Heart right ventricle (tissue), 16 donors: Measurements from ENCODE around the gene ILF3. TPM values are rescaled to one million over a fixed set of nuclear protein-coding genes. Genes with fewer than 3 reads are reported as not detected.
A peak's percentile ranks its signal among the peaks of the same experiment; 100 is the strongest.

Experiments used
- ATAC-seq, 8 donors: fragments of 200-7000 bp; cut with Tn5 transposase; one replicate each; pipeline ENCODE4 v1.9.1; 2020; ENCODE audit warnings: mild to moderate bottlenecking in 8 of 8, moderate library complexity in 8 of 8, moderate number of reproducible peaks in 1 of 8
- DNase-seq, 2 donors: peaks; one replicate each; pipeline ENCODE4 v3.0.0-alpha.2; 2020
- H3K27ac ChIP-seq, 10 donors: fragments of 200-600 bp; sonication (generic) in 2 of 10; one replicate each; pipeline versions ENCODE4 v1.5.0 to v1.8.0; 2020 to 2022; ENCODE audit warnings: mild to moderate bottlenecking in 3 of 10
- H3K27me3 ChIP-seq, 7 donors: fragments of 200-600 bp; one replicate each; pipeline ENCODE4 v1.8.0; 2021 to 2022; ENCODE audit warnings: mild to moderate bottlenecking in 2 of 7
- H3K36me3 ChIP-seq, 9 donors: fragments of 200-600 bp; sonication (generic) in 1 of 9; one replicate each; pipeline versions ENCODE4 v1.5.0 to v1.8.0; 2020 to 2022; ENCODE audit warnings: mild to moderate bottlenecking in 2 of 9
- H3K4me1 ChIP-seq, 9 donors: fragments of 200-600 bp; sonication (generic) in 1 of 9; one replicate each; pipeline versions ENCODE4 v1.5.0 to v1.8.0; 2020 to 2022; ENCODE audit warnings: mild to moderate bottlenecking in 4 of 9
- H3K4me3 ChIP-seq, 10 donors: fragments of 200-600 bp; sonication (generic) in 2 of 10; one replicate each; pipeline versions ENCODE4 v1.5.0 to v1.8.0; 2020 to 2022; ENCODE audit warnings: mild to moderate bottlenecking in 7 of 10, moderate library complexity in 2 of 10
- H3K9me3 ChIP-seq, 11 donors: fragments of 200-600 bp in 10 of 11; sonication (generic) in 2 of 11; one replicate each; pipeline versions ENCODE4 v1.5.0 to v1.8.0; 2013 to 2022; ENCODE audit warnings: mild to moderate bottlenecking in 2 of 11, control low read depth in 1 of 11, moderate library complexity in 1 of 11
- WGBS, 2 donors: extraction: QIAGEN DNeasy Blood & Tissue Kit; methylation state at CpG; one replicate each; pipeline ENCODE4 v1.1.7; 2013; ENCODE audit warnings: inconsistent platforms in 1 of 2; 5-methylcytosine and 5-hydroxymethylcytosine counted together
- intact Hi-C, 10 donors: fragments of 100-400 bp; cut with DNase I; formaldehyde crosslinking; loops; one replicate each; pipeline versions ENCODE4 v1.11.1 to v1.14.2; 2022
- microRNA-seq, 2 donors: library from miRNA; unstranded; fragments of <30 nt; microRNA quantifications; one replicate each; pipeline ENCODE4 v1.2.0, GENCODE V29; 2021
- polyA plus RNA-seq, 2 donors: library from polyadenylated mRNA; stranded (reverse); fragments of 200-250 nt; gene quantifications; one replicate each; pipeline ENCODE4 v1.2.3, GENCODE V29; 2013
- total RNA-seq, 10 donors: library from RNA; stranded (reverse); fragmentation: NEBNext Ultra II Directional in 3 of 10; extraction: Animal tissue kit (Norgen Biotek cat#: 25700) in 3 of 10; gene quantifications; one replicate each; pipeline versions ENCODE4 v1.2.1 to v1.2.4, GENCODE V29; 2021 to 2023
- TF ChIP-seq, protein P1 (sequence below), 9 donors: fragments of 200-600 bp; sonication (generic) in 2 of 9; IDR thresholded peaks; one replicate each; pipeline versions ENCODE4 v1.5.0 to v1.8.0; 2021 to 2022; ENCODE audit warnings: antibody characterized with exemption in 9 of 9, mild to moderate bottlenecking in 5 of 9, moderate library complexity in 1 of 9
- donor health status: Arrhythmogenic right ventricular cardiomyopathy.
- donor health status: ischemic (EF 13 %, LVEDD 7.1; RV severe dilation, severe dysfunction).
- donor health status: healthy with polysubstance abuse.
- donor health status: DM: no; HTN: yes; CAD: no.
- donor health status: DM: no; HTN: no; CAD: no.
- donor health status: ischemic (EF 25% LVEDD 6.9; RV normal size, moderate dysfunction).
- donor health status: ischemic (EF 25% LVEDD 5.7; RV mildly dilated, moderate dysfunction).
- donor health status: healthy.
- donor health status: DM: yes; HTN: yes; CAD: no.
- donor health status: Ischemic cardiomyopathy.
- donor health status: ischemic (EF 35%, LVEDD 5.7; RV mildly dilated, moderate dysfunction).
- donor health status: nonischemic (EF 11% LVEDD 7.7; RV severe dilation, severe dysfunction).
- donor health status: DM: yes; HTN: yes; CAD: no.
- donor health status: PGD.
- donor health status: ischemic (EF 29% LVEDD 5.4; RV normal size, mild dysfunction).
- donor health status: nonischemic (EF 23%, LVEDD 6.1; RV moderate dilation, normal function).

The ILF3 gene
- total and polyA plus RNA-seq, 12 donors: 68.1 to 129 (median 109) TPM

DNA sequence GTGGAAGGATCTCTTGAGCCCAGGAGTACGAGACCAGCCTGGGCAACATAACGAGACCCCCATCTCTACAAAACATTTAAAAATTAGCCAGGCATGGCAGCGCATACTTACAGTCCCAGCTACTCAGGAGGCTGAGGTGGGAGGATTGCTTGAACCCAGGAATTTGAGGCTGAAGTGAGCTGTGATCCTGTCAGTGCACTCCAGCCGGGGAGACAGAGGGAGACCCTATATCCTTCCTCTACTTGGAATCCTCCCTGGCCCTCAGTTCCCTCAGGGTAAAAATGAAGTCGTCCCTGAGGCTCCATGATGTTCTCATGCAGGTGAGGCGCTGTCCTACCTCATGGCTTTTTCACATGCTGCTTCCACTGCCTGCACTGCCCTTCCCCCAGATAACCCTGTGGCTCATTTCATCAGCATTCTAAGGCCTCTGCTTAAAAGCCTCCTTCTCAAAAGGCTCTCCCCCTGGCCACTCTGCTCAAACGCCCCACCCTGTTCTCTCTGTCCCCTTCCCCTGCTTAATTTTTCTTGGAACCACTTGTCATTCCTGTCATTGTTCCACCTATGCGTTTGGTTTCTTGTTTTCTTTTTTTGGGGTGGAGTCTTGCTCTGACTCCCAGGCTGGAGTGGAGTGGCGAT is 82.9 kb downstream of the ILF3 start:
- peak in 4 of 8 donors; percentile 15 to 30 (median 26) for ATAC-seq
- Histone ChIP-seq H3K9me3 (peaks cover 0 to 14% (median 0%) of the 10 kb centered on the region in 11 donors), H3K36me3 (peaks cover 0 to 8% (median 0%) of the 10 kb centered on the region in 9 donors), H3K4me1 (peaks cover 0 to 79% (median 38%) of the 10 kb centered on the region in 9 donors), H3K27me3 (no peaks in the 10 kb centered on the region), H3K27ac (peak overlapping the region in 7 of 10 donors; percentile 0 to 58 (median 41)), H3K4me3 (no peak overlapping the region)
- WGBS, 2 donors: 70 to 71% methylated on average over 9 of the region's 9 CpGs
- DNase-seq: no peak
- intact Hi-C loops: no loop called here
- TF ChIP-seq, protein P1, sequence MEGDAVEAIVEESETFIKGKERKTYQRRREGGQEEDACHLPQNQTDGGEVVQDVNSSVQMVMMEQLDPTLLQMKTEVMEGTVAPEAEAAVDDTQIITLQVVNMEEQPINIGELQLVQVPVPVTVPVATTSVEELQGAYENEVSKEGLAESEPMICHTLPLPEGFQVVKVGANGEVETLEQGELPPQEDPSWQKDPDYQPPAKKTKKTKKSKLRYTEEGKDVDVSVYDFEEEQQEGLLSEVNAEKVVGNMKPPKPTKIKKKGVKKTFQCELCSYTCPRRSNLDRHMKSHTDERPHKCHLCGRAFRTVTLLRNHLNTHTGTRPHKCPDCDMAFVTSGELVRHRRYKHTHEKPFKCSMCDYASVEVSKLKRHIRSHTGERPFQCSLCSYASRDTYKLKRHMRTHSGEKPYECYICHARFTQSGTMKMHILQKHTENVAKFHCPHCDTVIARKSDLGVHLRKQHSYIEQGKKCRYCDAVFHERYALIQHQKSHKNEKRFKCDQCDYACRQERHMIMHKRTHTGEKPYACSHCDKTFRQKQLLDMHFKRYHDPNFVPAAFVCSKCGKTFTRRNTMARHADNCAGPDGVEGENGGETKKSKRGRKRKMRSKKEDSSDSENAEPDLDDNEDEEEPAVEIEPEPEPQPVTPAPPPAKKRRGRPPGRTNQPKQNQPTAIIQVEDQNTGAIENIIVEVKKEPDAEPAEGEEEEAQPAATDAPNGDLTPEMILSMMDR (IDR thresholded peaks at IDR 0.05): no peak

DNA sequence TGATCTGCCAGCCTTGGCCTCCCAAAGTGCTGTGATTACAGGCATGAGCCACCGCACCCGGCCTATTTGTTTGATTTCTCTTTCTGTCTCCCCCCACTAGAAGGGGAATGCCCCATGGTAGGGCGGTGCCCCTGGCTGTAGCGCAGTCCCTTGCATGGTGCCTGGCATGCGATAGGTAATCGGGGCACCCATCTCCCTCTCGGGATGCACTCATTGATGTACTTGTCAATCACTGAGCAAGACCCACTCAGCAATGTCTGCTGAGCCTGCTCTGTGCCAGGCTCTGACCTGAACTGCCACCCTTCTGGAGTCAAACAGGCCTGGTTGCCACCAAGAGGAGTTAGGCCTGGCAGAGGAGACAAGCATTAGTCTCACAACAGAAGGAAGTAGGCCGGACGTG is 83.6 kb downstream of the ILF3 start:
- peaks cover 4 to 79% (median 44%) of the 10 kb centered on the region in 9 donors for H3K4me1 ChIP-seq
- H3K27me3 ChIP-seq: no peaks in the 10 kb centered on the region
- DNase-seq (no peak), ATAC-seq (peak in 2 of 8 donors; percentile 9 to 33)
- peaks cover 0 to 8% (median 0%) of the 10 kb centered on the region in 9 donors for H3K36me3 ChIP-seq
- no peak overlapping the region for H3K4me3 ChIP-seq
- TF ChIP-seq, protein P1 (IDR thresholded peaks at IDR 0.05): no peak
- intact Hi-C loops: no loop called here
- 94 to 97% methylated on average over 9 of the region's 9 CpGs for WGBS, 2 donors
- peak overlapping the region in 6 of 10 donors; percentile 0 to 58 (median 38) for H3K27ac ChIP-seq
- peaks cover 0 to 14% (median 0%) of the 10 kb centered on the region in 11 donors for H3K9me3 ChIP-seq

DNA sequence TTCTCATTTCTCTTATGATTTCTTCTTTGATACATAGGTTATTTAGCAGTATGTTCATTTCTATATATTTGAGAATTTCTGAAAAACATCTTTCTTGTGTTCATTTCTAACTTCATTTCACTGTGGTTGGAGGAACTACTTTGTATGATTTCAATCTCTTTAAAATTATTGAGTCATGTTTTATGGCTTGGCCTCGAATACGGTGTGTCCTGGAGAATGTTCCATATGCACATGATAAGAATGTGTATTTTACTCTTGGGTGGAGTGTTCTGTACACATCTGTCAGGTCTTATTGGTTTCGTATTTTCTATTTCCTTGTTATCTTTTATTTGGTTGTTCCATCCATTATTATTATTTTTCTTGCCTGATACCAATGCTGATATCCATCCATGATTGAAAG is 86.7 kb downstream of the ILF3 start:
- DNase-seq (no peak), ATAC-seq (no peak)
- WGBS, 2 donors: 82 to 94% methylated on average over 3 of the region's 3 CpGs
- TF ChIP-seq, protein P1 (IDR thresholded peaks at IDR 0.05): no peak
- no peaks in the 10 kb centered on the region for H3K27me3 ChIP-seq
- intact Hi-C loops: no loop called here
- no peak overlapping the region for H3K4me3 ChIP-seq
- no peaks in the 10 kb centered on the region for H3K36me3 ChIP-seq
- H3K9me3 ChIP-seq: peaks cover 0 to 14% (median 0%) of the 10 kb centered on the region in 11 donors
- H3K27ac ChIP-seq: no peak overlapping the region
- peaks cover 6 to 89% (median 57%) of the 10 kb centered on the region in 9 donors for H3K4me1 ChIP-seq

Small RNA genes lying within 50 kb of the gene (microRNA-seq; reads per million reads assigned to microRNA genes)
- gene MIR638: 0 reads per million in 2 donors

Other genes with a start within 250 kb of the ILF3 start
- 10 to 100 TPM; 10.4 to 50.7 (median 17.3) TPM for gene PDE4A, start 233.8 kb upstream of the ILF3 start, total RNA-seq
- 10 to 100 TPM in 1 of 2 donors, 1 to 10 TPM in 1; 3.5 to 14.3 TPM for gene PDE4A, start 233.8 kb upstream of the ILF3 start, polyA plus RNA-seq
- gene KEAP1, start 151.0 kb upstream of the ILF3 start, total RNA-seq: 10 to 100 TPM; 51.4 to 84.9 (median 60.0) TPM
- gene KEAP1, start 151.0 kb upstream of the ILF3 start, polyA plus RNA-seq: 10 to 100 TPM; 49.1 to 74.5 TPM
- gene S1PR5, start 136.9 kb upstream of the ILF3 start, total RNA-seq: 1 to 10 TPM in 1 of 10 donors, under 1 TPM in 6, not detected in 3; 0.12 to 1.1 (median 0.36) TPM
- gene S1PR5, start 136.9 kb upstream of the ILF3 start, polyA plus RNA-seq: under 1 TPM; 0.13 to 0.15 TPM
- 10 to 100 TPM; 47.6 to 62.4 (median 54.5) TPM for gene ATG4D, start 110.4 kb upstream of the ILF3 start, total RNA-seq
- 10 to 100 TPM; 62.0 to 66.2 TPM for gene ATG4D, start 110.4 kb upstream of the ILF3 start, polyA plus RNA-seq
- gene KRI1, start 88.3 kb upstream of the ILF3 start, total RNA-seq: 10 to 100 TPM in 6 of 10 donors, 1 to 10 TPM in 4; 8.4 to 14.2 (median 10.3) TPM
- gene KRI1, start 88.3 kb upstream of the ILF3 start, polyA plus RNA-seq: 10 to 100 TPM; 14.4 to 17.5 TPM
- 10 to 100 TPM in 5 of 10 donors, 1 to 10 TPM in 5; 7.7 to 19.2 (median 10.3) TPM for gene CDKN2D, start 85.4 kb upstream of the ILF3 start, total RNA-seq
- gene CDKN2D, start 85.4 kb upstream of the ILF3 start, polyA plus RNA-seq: 10 to 100 TPM in 1 of 2 donors, 1 to 10 TPM in 1; 5.7 to 25.6 TPM
- not detected for gene AP1M2, start 67.0 kb upstream of the ILF3 start, total RNA-seq
- gene AP1M2, start 67.0 kb upstream of the ILF3 start, polyA plus RNA-seq: not detected
- gene SLC44A2, start 28.8 kb upstream of the ILF3 start, total RNA-seq: 100 to 1,000 TPM in 4 of 10 donors, 10 to 100 TPM in 6; 82.5 to 114 (median 96.7) TPM
- gene SLC44A2, start 28.8 kb upstream of the ILF3 start, polyA plus RNA-seq: 10 to 100 TPM; 56.2 to 65.8 TPM
- 10 to 100 TPM; 24.3 to 33.1 (median 26.5) TPM for gene QTRT1, start 47.1 kb downstream of the ILF3 start, total RNA-seq
- 10 to 100 TPM; 43.6 to 92.3 TPM for gene QTRT1, start 47.1 kb downstream of the ILF3 start, polyA plus RNA-seq
- 100 to 1,000 TPM; 118 to 206 (median 135) TPM for gene DNM2, start 63.7 kb downstream of the ILF3 start, total RNA-seq
- gene DNM2, start 63.7 kb downstream of the ILF3 start, polyA plus RNA-seq: 100 to 1,000 TPM in 1 of 2 donors, 10 to 100 TPM in 1; 78.9 to 110 TPM
- gene TMED1, start 181.9 kb downstream of the ILF3 start, total RNA-seq: 10 to 100 TPM; 25.9 to 38.6 (median 32.9) TPM
- gene TMED1, start 181.9 kb downstream of the ILF3 start, polyA plus RNA-seq: 10 to 100 TPM; 40.4 to 88.6 TPM
- 1 to 10 TPM in 3 of 10 donors, under 1 TPM in 6, not detected in 1; 0.27 to 4.0 (median 0.61) TPM for gene C19orf38, start 194.1 kb downstream of the ILF3 start, total RNA-seq
- 1 to 10 TPM in 1 of 2 donors, under 1 TPM in 1; 0.66 to 1.3 TPM for gene C19orf38, start 194.1 kb downstream of the ILF3 start, polyA plus RNA-seq
- gene CARM1, start 217.2 kb downstream of the ILF3 start, total RNA-seq: 10 to 100 TPM; 25.8 to 45.4 (median 28.8) TPM
- gene CARM1, start 217.2 kb downstream of the ILF3 start, polyA plus RNA-seq: 10 to 100 TPM; 26.2 to 27.4 TPM